Nucleus accumbens (tissue), 56 donors: ENCODE measurements around the gene NWD2.
"Not testable (repeated sequence)": the region's sequence is repeated elsewhere in the genome, so short reads cannot be mapped to it uniquely, and the experiment has no call there.

Source experiments
- DNase-seq, 56 donors: peaks; one replicate each; lab custom pipeline; 2025; lab: John Stamatoyannopoulos, UW

The NWD2 gene, protein sequence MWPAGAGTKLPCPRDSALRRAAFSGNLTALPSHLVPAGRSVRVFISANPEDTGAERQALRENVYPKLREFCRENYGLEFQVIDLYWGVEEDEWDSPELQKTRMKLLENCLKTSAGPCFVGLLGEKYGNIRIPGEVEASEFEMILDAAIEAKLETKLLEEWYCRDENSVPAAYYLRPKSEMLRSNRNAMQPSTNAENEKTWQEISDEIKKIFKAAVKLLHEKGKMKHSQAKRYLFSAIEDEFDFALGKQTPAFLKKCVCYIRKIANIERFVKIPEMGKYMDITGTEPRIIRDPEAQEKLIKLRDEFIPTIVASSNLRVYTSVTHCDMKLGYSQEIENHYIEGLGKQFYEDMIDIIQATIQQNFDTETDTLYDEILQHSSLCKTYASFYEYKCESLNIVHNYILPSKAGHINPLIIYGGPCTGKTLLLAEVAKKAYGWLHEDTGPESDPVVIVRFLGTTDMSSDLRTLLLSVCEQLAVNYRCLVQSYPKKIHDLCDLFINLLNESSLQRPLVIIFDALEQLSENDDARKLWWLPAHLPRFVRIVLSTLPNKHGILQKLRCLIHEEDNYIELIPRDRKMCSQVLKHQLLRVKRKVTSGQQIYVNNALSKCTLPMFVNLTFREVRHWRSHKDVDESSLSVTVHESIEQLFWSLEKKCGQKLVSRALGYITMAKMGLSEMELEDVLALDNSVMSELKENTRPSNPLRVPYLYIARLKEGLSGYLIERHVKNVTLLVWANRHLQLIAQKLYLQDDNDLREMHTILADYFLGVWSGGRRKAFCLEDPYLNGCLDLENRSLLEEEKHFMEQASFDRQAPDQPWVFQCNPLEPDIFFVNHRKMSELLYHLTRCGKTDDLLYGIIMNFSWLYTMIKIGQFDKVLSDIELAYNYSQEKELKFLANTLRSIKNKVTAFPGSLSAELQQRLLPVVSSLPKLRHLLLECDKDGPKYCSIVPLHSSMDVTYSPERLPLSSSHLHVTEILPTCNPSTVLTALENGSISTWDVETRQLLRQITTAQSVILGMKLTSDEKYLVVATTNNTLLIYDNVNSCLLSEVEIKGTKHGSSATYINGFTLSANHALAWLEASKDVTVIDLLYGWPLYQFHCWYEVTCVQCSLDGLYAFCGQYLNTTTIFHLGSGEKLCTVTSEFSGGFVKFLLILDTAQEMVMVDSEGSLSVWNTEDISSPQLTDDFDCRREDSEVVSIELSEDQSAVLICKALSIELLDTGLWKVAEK (N-terminal part only)

DNA sequence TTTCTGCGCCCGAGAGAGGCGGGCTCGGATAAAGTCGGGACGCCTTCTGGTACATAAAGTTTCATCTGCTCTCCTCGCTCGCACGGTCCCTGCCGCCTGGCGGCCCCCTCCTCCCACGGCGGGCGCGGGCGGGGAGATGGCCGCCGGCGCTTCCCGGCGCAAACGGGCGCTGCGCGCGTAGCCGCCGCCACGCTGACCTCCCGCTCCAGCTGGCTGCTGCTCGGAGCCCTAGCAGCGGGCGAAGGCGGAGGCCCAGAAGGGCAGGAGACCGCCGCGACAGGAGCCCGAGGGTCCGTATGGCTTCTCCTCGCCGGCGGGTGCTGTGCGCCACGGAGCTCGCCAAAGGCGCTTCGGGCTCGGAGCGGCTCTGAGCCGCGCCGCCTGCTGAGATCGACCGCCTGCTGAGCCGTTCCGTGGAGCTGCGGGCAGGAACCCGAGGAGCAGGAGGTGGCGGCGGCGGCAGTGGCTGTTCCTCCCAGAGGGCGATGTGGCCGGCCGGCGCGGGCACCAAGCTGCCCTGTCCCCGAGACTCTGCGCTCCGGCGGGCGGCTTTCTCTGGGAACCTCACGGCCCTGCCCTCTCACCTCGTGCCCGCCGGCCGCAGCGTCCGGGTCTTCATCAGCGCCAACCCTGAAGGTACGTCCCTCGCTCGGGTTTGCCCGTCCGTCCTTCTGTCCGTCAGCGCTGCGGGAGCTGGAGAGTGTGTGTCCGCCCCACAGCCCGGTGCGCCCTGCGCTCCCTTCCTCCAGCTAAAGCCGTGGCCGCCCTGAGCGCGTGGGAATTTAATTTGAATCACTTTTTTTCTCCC is at the start of gene NWD2:
NWD2 (plus strand) TSS at position 161 of the 808 bp plus-strand sequence; CDS start at position 486, 325 bp downstream.
- DNase-seq = no peak

DNA sequence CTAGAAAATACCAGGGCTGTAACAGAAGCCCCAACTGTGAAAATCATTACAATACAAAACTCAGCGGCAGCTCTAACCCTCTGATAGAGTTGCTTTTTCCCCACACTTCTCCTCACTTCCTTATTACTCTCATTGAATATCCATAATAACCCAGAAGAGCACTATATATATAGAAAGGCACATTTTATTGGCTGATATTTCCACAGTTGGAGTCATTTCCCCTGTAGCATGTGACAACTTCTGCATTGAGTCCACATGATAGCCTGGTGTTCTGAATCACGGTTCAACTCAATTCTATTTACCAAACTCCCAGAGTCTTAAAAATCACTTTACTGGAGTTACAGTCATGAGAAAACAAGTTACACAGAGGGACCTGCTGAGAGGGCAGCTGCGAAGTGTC is 46.6 kb upstream of the NWD2 start:
- DNase-seq = no peak

DNA sequence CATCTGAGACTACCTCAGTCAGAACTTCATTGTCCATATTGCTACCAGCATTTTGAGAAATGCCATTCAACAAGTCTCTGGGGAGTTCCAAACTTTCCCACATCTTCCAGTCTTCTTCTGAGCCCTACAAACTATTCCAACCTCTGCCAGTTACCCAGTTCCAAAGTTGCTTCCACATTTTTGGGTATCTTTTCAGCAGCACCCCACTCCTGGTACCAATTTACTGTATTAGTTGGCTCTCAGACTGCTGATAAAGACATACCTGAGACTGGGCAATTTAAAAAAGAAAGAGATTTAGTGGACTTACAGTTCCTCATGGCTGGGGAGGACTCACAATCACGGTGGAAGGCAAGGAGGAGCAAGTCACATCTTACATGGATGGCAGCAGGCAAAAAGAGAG is 39.8 kb upstream of the NWD2 start:
- DNase-seq = not testable (repeated sequence)

DNA sequence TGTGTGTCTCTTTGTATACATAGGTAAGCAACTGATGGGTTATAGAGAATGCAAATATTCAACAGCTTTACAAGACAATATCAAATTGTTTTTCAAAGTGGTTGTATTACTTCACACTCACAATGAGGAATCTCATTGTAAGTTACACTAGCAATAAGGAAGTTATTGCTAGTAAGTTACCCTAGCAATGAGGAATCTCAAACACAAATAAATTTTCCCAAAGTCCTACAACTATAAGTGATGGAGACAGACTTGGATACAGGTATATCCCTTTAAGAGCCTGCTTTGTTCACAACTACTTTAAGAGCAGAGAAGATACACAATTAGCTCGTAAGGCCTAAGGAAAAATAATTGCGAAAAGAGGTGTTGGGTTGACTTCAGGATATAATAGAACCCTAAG is 28.3 kb upstream of the NWD2 start:
- no peak for DNase-seq

DNA sequence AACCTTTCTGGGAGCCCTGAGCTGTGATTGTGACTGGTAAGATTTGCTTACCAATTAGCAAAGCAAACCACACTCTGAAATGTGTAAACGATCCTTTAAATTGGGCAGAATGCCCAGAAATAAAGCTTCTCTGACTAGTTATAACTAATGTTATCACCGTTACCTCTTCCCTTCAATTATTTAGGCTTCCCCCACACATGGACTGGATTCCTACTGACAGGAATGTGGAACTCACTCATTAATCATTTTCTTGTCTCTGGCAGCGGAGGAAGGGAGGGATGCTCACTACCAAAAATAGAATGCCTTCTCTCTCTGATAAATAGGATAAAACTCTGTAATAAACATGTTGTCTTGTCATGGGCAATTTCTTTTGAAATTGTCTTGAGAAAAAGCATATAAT is 25.3 kb upstream of the NWD2 start:
- no peak for DNase-seq

DNA sequence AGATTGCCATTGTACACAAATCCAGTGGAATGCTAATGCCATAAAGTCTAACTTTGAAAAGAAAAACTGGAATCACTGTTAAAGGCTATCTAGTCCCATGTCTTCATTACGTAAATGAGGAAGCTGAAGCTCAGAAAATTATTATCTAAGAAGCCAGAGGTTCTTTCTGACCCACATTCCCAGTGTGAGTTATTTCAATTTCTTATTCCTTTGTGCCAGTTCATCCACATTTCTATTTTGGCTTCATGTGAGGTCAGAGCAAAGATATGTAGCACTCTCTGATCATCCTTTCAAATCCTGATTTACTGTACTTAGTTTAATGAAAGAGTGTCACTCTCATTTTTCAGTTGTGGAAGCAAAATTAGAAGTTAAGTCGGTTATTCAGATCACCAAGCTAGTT is 24.6 kb upstream of the NWD2 start:
- no peak for DNase-seq

DNA sequence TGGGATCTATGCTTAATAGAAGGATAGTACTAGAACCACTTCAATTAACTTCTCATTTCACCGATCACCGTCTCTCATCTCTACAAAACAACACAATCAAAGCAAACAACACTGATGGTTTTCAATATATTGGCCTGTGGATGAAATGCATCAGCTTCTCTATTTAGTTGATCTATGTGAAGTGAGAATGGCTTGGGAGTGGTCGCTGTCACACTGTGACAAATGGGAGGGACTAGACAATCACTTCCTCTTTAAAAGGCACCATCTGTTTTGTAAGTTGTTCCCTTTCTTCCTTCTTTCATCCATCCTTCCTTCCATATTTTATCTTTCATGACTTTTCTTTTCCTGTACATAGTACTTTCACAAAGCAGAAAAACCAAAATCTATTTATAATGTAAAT is 23.9 kb upstream of the NWD2 start:
- DNase-seq = no peak

DNA sequence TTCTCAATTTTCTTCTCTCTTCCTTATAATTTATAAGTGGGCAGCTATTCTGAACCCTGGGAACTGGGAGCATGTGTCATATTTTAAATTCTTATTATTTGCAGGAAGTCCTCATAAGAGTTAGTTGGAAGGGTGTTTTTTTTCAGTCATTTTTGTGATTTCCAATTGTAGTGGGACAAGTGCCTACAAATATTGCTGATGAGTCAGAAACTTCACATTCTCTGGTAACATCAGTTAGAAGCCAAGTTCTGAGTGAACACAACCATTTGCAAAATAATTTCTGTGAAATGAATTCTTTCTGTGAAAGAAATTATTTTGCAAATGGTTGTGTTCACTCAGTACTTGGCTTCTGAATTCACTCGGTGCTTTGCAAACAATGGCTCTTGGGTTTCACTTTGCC is 20.8 kb upstream of the NWD2 start:
- DNase-seq = no peak

DNA sequence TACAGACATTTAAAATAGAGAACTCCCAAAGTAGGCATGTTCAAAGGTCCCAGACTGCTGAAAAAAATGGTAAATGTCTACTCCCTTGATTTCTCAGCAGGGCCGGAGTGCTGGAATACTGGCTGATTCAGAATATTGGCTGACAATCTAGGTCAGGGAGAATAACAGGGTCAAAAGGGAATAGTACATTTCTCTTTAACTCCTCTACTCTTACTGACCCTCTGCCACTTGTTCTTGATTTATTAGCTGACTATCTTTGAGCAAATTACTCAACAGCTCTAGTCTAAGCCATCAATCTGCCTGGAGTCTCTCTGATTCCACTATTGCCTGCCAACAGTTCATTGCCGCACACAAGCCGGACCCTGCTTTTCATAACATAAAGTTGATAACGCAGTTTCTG is 19.7 kb upstream of the NWD2 start:
- DNase-seq = no peak

DNA sequence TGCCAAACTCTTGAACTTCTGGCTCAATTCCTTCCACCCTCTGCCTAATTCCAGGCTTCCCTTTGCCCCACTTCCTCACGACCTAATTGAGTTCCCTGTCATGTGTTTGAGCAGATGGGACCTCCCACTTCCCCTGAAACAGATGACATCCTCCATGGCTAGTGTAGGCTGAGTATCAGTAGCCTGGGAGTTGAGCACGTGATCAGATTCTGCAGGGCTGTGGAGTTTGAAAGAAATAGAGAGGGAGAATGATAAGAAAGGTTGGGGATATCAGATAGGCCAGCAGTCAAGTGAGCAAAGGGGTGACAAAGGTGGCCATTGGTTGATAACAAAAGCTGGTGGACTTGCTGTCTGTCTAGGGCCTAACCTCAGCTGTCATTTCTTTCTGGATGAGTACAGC is 18.8 kb upstream of the NWD2 start:
- no peak for DNase-seq

DNA sequence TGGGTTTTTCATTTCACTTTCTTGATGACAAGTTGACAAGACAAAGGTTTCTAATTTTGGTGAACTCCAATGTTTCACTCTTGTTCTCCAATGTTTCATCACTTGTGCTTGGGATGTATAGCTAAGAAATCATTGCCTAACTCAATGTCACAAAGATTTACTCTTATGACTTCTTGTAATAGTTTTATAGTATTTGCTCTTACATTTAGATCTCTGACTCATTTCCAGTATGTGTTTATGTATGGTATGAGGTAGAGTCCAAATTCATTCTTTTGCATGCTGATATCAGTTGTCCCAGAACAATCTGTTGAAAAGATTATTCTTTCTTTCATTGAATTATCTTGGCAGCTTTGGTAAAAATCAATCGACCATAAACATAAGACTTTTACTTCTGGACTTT is 12.2 kb upstream of the NWD2 start:
- DNase-seq = no peak

DNA sequence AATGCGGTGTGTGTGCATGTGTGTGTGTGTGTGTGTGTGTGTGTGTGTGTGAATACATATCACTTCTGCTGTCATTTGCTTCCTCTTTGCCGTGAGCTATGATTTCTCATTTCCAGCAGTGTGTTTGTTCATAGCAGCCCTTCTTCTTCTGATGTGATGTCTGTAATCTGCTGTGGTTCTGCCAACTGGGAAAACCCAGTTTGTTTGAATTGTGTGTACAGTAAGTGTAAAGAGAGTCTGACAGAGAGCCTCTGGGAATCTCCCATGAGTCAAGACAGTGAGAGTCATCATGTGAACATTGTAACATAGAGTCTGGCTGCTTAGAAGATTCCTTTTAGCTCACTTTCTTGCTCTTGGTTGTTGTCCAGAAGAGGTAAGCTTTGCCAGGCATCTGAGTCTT is 8.4 kb upstream of the NWD2 start:
- no peak for DNase-seq

DNA sequence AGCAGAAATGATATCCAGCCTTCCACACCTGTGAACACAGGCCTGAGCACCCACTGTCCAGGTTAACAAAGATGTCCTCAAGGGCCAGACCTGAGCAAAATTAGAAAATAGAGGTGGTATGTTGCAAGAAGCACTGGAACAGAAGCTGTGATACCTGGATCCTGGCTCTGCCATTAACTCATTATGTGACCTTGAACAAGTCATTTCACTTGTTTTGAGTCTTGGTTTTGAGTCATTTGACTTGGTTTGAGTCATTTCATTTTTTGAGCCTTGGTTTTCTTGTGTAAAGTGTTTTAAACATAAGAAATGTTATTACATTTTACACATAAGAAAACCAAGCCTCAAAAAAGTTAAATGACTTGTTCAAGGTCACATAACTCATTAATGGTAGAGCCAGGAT is 2.9 kb upstream of the NWD2 start:
- no peak for DNase-seq

DNA sequence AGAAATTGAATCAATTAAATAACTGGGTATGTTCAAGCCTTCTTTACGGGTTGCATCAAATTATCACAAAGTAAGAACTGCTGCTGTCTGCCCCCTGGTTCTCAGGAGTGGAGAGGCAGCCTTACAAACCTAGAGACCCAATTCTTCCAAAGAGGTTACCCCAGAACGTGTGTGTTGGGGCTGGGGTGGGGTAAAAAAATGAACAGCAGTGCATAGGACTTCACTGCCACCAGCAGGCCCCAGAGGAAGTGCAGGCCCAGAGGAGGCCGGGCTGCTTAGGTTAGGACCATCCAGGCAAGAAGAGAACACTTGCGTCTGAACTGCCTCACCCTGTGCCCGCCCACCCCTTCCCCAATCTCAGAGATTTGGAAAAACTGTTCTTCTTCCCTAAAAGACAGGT is 1.5 kb upstream of the NWD2 start:
- DNase-seq = no peak

DNA sequence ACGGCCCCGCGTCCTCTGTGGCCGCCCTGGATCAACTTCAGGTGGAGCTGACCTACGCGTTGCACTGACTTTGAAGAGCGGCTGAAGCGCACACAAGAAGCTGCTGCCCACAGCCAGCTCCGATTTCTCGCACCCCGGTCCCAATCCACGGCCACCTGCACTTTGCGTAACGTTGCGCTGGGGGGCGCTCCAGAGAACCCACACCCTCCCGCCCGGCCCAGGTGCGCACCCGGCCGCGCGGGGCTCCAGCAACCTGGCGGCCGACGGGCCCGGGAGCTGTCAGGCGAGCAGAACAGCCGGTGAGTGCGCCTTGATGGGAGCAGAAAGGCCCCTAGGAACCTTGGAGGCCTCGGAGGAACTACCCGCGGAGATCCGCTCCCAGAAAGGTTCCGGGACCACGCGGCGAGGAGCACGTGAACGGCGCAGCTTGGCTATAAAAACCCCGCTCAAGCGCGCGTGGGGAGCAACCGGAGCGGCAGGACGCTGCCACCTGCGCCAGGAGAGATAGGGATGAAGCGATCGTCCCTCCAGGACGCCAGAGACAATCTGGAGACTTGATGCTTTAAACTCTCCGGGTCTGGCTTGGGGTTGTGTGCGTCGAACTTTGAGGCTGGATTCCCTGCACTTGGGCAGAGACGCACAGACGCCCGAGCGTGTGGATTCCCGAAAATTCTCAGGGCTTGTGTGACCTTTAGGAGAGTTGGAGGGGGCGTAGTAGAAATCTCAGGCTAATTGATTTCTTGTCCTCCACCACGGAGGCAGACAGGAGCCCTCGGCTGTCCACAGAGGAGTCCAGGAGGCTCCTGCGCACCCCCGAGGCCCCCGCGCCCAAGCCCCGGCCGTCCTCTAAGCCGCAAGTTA is 591 bp upstream of the NWD2 start:
- DNase-seq = no peak

DNA sequence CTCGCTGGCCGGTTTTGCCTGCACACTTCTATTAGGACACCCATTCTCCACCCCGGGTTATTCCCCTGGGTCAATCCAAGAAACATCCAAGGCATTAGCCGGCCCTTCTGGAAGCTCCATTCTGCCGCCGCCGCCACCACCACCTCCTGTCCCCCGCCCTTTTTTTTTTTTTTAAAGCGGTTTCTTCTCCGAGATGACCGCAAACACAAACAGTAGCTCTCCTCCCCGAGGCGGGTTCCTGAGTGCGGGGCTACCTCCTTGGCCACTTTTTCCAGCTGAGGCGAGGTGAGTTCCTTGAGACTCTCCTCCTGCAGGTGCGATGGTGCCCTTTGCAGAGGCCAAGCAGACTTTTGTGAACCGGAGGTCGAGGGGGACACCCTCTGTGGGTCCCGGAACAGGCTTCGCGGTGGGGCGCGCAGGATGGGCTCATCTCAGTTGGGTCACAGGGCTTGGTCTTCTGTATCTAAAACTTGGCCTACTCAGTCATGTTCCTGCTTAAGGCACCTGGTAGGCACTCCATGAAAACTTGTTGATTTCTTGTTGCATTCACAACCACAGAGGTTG is 930 bp downstream of the NWD2 start:
- DNase-seq = no peak

DNA sequence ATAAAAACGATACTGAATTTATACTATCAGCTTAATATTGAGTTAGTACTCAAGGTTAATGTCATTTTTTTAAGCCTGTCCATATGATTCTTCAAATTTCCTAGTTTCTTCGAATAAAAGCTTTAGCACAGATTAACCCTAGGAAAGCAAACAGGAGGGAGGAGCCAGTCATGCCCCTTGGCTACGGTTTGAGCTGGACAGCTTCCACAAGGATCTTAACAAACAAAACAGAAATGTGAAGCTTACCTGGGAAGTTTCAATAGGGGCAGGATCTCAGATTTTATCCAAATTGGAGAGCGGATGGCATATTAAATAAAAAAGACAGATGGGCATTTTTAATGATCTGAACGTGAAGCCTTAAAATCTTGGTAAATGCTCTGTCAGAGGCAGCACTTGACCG is 2.3 kb downstream of the NWD2 start:
- no peak for DNase-seq

DNA sequence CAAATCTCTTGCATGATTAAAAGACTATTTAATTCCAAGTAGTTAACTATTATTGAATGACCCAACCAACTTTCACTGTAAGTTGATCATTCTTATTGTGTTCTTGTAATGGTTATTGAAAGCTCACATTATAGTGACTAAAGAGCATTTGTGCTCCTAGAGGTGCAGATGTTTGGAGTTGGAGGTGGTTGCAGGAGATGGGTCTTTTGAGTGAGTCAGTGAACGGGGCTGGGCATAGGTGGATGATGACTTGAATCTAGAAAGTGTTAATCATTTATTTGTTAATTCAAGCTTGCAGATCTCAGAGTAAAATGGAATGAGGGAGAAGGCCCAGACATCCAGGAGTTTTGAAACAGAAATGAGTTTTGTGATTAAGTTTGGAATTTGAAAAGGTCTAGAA is 13.7 kb downstream of the NWD2 start:
- no peak for DNase-seq

DNA sequence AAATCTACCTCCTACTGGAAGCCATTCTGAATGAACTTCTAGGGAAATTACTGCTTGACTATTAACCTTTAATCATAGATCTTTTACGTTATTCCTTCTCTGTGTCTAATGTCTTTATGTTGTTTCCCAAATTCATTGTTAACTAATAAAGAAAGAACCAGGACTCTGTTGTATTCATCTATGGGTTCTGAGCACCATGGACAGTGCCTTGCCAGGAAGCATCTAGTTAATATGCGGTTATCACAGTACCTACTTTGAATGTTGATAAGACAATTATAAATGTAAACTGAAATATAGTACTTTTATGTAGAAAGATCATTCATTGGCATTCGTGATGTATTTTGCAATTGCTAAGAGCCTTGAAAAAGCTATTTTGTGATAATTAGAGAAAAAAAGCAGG is 23.8 kb downstream of the NWD2 start:
- DNase-seq = no peak
